Measurements from ENCODE around the gene FSIP1.

Gene FSIP1

GRCh38 chr15:39621210-39621609, 161.4 kb downstream of the FSIP1 start:
- no peak for DNase-seq (ENCODE audit: low read depth in 2 of 2)

- no peak for DNase-seq (ENCODE audit: low read depth in 2 of 2)
Observed at GRCh38 chr15:39618063-39618823, 164.4 kb downstream of the FSIP1 start.

GRCh38 chr15:39616731-39617455, 165.7 kb downstream of the FSIP1 start:
- no peak for DNase-seq (ENCODE audit: low read depth in 2 of 2)

- DNase-seq (ENCODE audit: low read depth in 2 of 2): no peak
Observed at GRCh38 chr15:39613861-39614260, 168.8 kb downstream of the FSIP1 start.

GRCh38 chr15:39613271-39613670, 169.4 kb downstream of the FSIP1 start:
- DNase-seq (ENCODE audit: low read depth in 2 of 2): no peak

GRCh38 chr15:39610665-39611064, 172.0 kb downstream of the FSIP1 start:
- no peak for DNase-seq (ENCODE audit: low read depth in 2 of 2)

- no peak for DNase-seq (ENCODE audit: low read depth in 2 of 2)
Observed at GRCh38 chr15:39609166-39609916, 173.3 kb downstream of the FSIP1 start.

- DNase-seq (ENCODE audit: low read depth in 2 of 2): no peak
Observed at GRCh38 chr15:39608185-39609139, 174.2 kb downstream of the FSIP1 start.

GRCh38 chr15:39605146-39605545, 177.5 kb downstream of the FSIP1 start:
- no peak for DNase-seq (ENCODE audit: low read depth in 2 of 2)

- DNase-seq (ENCODE audit: low read depth in 2 of 2): no peak
Observed at GRCh38 chr15:39602143-39602542, 180.5 kb downstream of the FSIP1 start.

GRCh38 chr15:39599871-39600270, 182.8 kb downstream of the FSIP1 start:
- no peak for DNase-seq (ENCODE audit: low read depth in 2 of 2)

GRCh38 chr15:39598958-39599845, 183.4 kb downstream of the FSIP1 start:
- DNase-seq (ENCODE audit: low read depth in 2 of 2): no peak

GRCh38 chr15:39598186-39598850, 184.3 kb downstream of the FSIP1 start:
- no peak for DNase-seq (ENCODE audit: low read depth in 2 of 2)

- DNase-seq (ENCODE audit: low read depth in 2 of 2): no peak
Observed at GRCh38 chr15:39597751-39598185, 184.9 kb downstream of the FSIP1 start.

GRCh38 chr15:39597336-39597735, 185.3 kb downstream of the FSIP1 start:
- DNase-seq (ENCODE audit: low read depth in 2 of 2): no peak

GRCh38 chr15:39596358-39597051, 186.1 kb downstream of the FSIP1 start:
- DNase-seq (ENCODE audit: low read depth in 2 of 2): no peak

GRCh38 chr15:39595338-39596221, 187.1 kb downstream of the FSIP1 start:
- no peak for DNase-seq (ENCODE audit: low read depth in 2 of 2)

All from stimulated activated CD4-positive, alpha-beta T cell treated with anti-CD3 and anti-CD28 coated beads, Interleukin-4, amount 100 ng/mL, for 48 hours (primary cell).